ENCODE measurements around the gene PCDH12. TPM values are rescaled to one million over a fixed set of nuclear protein-coding genes. Genes with fewer than 3 reads are reported as not detected.

PCDH12 gene
- total and polyA plus RNA-seq, 8 donors, result 0.35 to 7.0 (median 1.7) TPM

- no peak for DNase-seq
- H3K9me3 ChIP-seq, result no peaks in the 10 kb centered on the region
- H3K27me3 ChIP-seq, result no peaks in the 10 kb centered on the region
- H3K27ac ChIP-seq, result no peak overlapping the region
- no peak overlapping the region for H3K4me3 ChIP-seq
- peaks cover 13 to 76% (median 67%) of the 10 kb centered on the region in 4 donors for H3K36me3 ChIP-seq
- intact Hi-C loops (cut with DNase I; ENCODE audit: low total_unique reads), result no loop called here
- 58 to 65% (median 60%) methylated on average over 4 of the region's 4 CpGs for WGBS, 5 donors
- no peak for TF ChIP-seq POLR2AphosphoS5 (IDR thresholded peaks at IDR 0.05)
- TF ChIP-seq CTCF (IDR thresholded peaks at IDR 0.05), result no peak
- TF ChIP-seq EP300 (IDR thresholded peaks at IDR 0.05), result no peak
- no peak for TF ChIP-seq POLR2A (IDR thresholded peaks at IDR 0.05)
- H3K4me1 ChIP-seq, result peaks cover 0 to 7% (median 2%) of the 10 kb centered on the region in 4 donors
These were observed 36.6 kb upstream of the PCDH12 start for GRCh38 chr5:141994511-141995136.

GRCh38 chr5:141992349-141992963, 34.5 kb upstream of the PCDH12 start:
- peaks cover 18 to 77% (median 71%) of the 10 kb centered on the region in 4 donors for H3K36me3 ChIP-seq
- no peak overlapping the region for H3K27ac ChIP-seq
- H3K4me1 ChIP-seq, result peaks cover 0 to 7% (median 2%) of the 10 kb centered on the region in 4 donors
- DNase-seq, result peak; percentile 84 to 89
- WGBS, 5 donors, result 1 to 8% (median 4%) methylated on average over 2 of the region's 2 CpGs
- no peaks in the 10 kb centered on the region for H3K27me3 ChIP-seq
- intact Hi-C loops (cut with DNase I; ENCODE audit: low total_unique reads), result no loop called here
- TF ChIP-seq POLR2AphosphoS5 (IDR thresholded peaks at IDR 0.05) (peak in 1 of 3 donors; percentile 47), EP300 (IDR thresholded peaks at IDR 0.05) (no peak), CTCF (IDR thresholded peaks at IDR 0.05) (peak in 5 of 7 experiments; percentile 65 to 82 (median 69)), POLR2A (IDR thresholded peaks at IDR 0.05) (no peak)
- H3K4me3 ChIP-seq, result no peak overlapping the region
- no peaks in the 10 kb centered on the region for H3K9me3 ChIP-seq

GRCh38 chr5:141989720-141990119, 31.7 kb upstream of the PCDH12 start:
- Histone ChIP-seq H3K4me1 (peaks cover 0 to 7% (median 2%) of the 10 kb centered on the region in 4 donors), H3K9me3 (no peaks in the 10 kb centered on the region), H3K36me3 (peaks cover 31 to 92% (median 88%) of the 10 kb centered on the region in 4 donors), H3K27ac (no peak overlapping the region), H3K27me3 (no peaks in the 10 kb centered on the region), H3K4me3 (no peak overlapping the region)
- no peak for DNase-seq
- 0 to 2% (median 0%) methylated on average over 1 of the region's 1 CpG for WGBS, 5 donors
- TF ChIP-seq CTCF (IDR thresholded peaks at IDR 0.05) (no peak), POLR2AphosphoS5 (IDR thresholded peaks at IDR 0.05) (no peak), EP300 (IDR thresholded peaks at IDR 0.05) (no peak), POLR2A (IDR thresholded peaks at IDR 0.05) (no peak)
- intact Hi-C loops (cut with DNase I; ENCODE audit: low total_unique reads), result no loop called here

GRCh38 chr5:141986072-141986471, 28.1 kb upstream of the PCDH12 start:
- Histone ChIP-seq H3K27me3 (no peaks in the 10 kb centered on the region), H3K4me1 (no peaks in the 10 kb centered on the region), H3K36me3 (peaks cover 46 to 100% (median 96%) of the 10 kb centered on the region in 4 donors), H3K4me3 (no peak overlapping the region), H3K9me3 (no peaks in the 10 kb centered on the region), H3K27ac (no peak overlapping the region)
- no peak for DNase-seq
- TF ChIP-seq EP300 (IDR thresholded peaks at IDR 0.05) (no peak), CTCF (IDR thresholded peaks at IDR 0.05) (no peak), POLR2AphosphoS5 (IDR thresholded peaks at IDR 0.05) (no peak), POLR2A (IDR thresholded peaks at IDR 0.05) (no peak)
- intact Hi-C loops (cut with DNase I; ENCODE audit: low total_unique reads), result no loop called here
